IMR-90 (cell line): ENCODE results near the gene SYTL4. TPM values are rescaled to one million over a fixed set of nuclear protein-coding genes. Genes with fewer than 3 reads are reported as not detected.

Source experiments
- ATAC-seq: fragments of 200-7000 bp; cut with Tn5 transposase; 2 replicates; pipeline ENCODE4 v1.9.1; 2020; ENCODE audit warnings: low read depth, mild to moderate bottlenecking, moderate library complexity
- BruUV-seq: library from RNA; stranded (reverse); fragments of 400-500 nt; replicated peaks from 2 replicates; lab custom pipeline; 2021; lab: Mats Ljungman, UMichigan
- CTCF ChIA-PET: fragments of 300-600 bp; formaldehyde crosslinking; extraction: SDS; loops from one replicate; lab custom pipeline; 2021; ENCODE audit warnings: antibody characterized with exemption; lab: Yijun Ruan, JAX
- POLR2A ChIA-PET: fragments of 300-600 bp; sonication (Branson Sonifier 250); formaldehyde crosslinking; loops from one replicate; lab custom pipeline; 2022; ENCODE audit warnings: antibody characterized with exemption; ENCODE audit not compliant: unreplicated experiment; lab: Charles Lee
- DNase-seq: peaks from one replicate; pipeline ENCODE4 v3.0.0; 2013
- H2AFZ ChIP-seq: replicated peaks from 2 replicates; pipeline ENCODE3; 2013; ENCODE audit warnings: low read length, mild to moderate bottlenecking; ENCODE audit not compliant: poor library complexity
- H2AK5ac ChIP-seq: 2 replicates; pipeline ENCODE4 v1.6.1; 2013; ENCODE audit warnings: low read depth, low read length, inconsistent platforms
- H2AK9ac ChIP-seq: replicated peaks from 2 replicates; pipeline ENCODE3; 2013; ENCODE audit warnings: mild to moderate bottlenecking, low read depth, low read length, moderate library complexity; ENCODE audit not compliant: poor library complexity
- H2BK120ac ChIP-seq: 2 replicates; pipeline ENCODE4 v1.6.1; 2013; ENCODE audit warnings: low read depth, low read length, inconsistent platforms
- H2BK15ac ChIP-seq: 3 replicates; pipeline ENCODE4 v1.6.1; 2013; ENCODE audit warnings: low read depth, low read length, inconsistent platforms
- H2BK20ac ChIP-seq: 2 replicates; pipeline ENCODE4 v1.6.1; 2013; ENCODE audit warnings: low read depth, mild to moderate bottlenecking, inconsistent platforms, low read length, moderate library complexity
- H2BK5ac ChIP-seq: 2 replicates; pipeline ENCODE4 v1.6.1; 2013; ENCODE audit warnings: mild to moderate bottlenecking, low read depth, low read length, inconsistent platforms; ENCODE audit not compliant: poor library complexity, severe bottlenecking
- H3K14ac ChIP-seq: replicated peaks from 2 replicates; pipeline ENCODE4 v1.6.1; 2013; ENCODE audit warnings: low read depth, low read length, inconsistent platforms
- H3K18ac ChIP-seq: 2 replicates; pipeline ENCODE4 v1.6.1; 2013; ENCODE audit warnings: low read depth, low read length, control low read depth
- H3K23ac ChIP-seq: 2 replicates; pipeline ENCODE4 v1.6.1; 2013; ENCODE audit warnings: low read depth, low read length, inconsistent platforms
- H3K27ac ChIP-seq: 2 replicates; pipeline ENCODE4 v1.5.1; 2013; ENCODE audit warnings: mild to moderate bottlenecking, control low read depth, low read length; ENCODE audit not compliant: insufficient read depth
- H3K27me3 ChIP-seq: 2 replicates; pipeline ENCODE4 v1.6.1; 2013; ENCODE audit warnings: low read length; ENCODE audit not compliant: control insufficient read depth, insufficient read depth
- H3K36me3 ChIP-seq: 2 replicates; pipeline ENCODE4 v1.6.1; 2013; ENCODE audit warnings: low read length, mixed read lengths; ENCODE audit not compliant: control insufficient read depth, insufficient read depth
- H3K4ac ChIP-seq: 2 replicates; pipeline ENCODE4 v1.6.1; 2013; ENCODE audit warnings: low read depth, low read length, inconsistent platforms
- H3K4me1 ChIP-seq: 2 replicates; pipeline ENCODE4 v1.6.1; 2013; ENCODE audit warnings: low read length, mixed read lengths; ENCODE audit not compliant: control insufficient read depth, insufficient read depth
- H3K4me2 ChIP-seq: 2 replicates; pipeline ENCODE4 v1.6.1; 2013; ENCODE audit warnings: low read depth, mild to moderate bottlenecking, control low read depth, low read length, moderate library complexity
- H3K4me3 ChIP-seq: 2 replicates; pipeline ENCODE4 v1.5.1; 2013; ENCODE audit warnings: low read depth, mild to moderate bottlenecking, control low read depth, low read length, moderate library complexity; ENCODE audit not compliant: insufficient read depth
- H3K56ac ChIP-seq: 2 replicates; pipeline ENCODE4 v1.6.1; 2013; ENCODE audit warnings: low read length, inconsistent platforms; ENCODE audit not compliant: insufficient read depth; ENCODE audit errors: extremely low read depth
- H3K79me1 ChIP-seq, 2 experiments: 2 replicates each; pipeline ENCODE4 v1.6.1; 2013; ENCODE audit warnings: low read length in 2 of 2, inconsistent platforms in 1 of 2, low read depth in 1 of 2
- H3K9ac ChIP-seq: 2 replicates; pipeline ENCODE4 v1.6.1; 2013; ENCODE audit warnings: low read depth, low read length, control low read depth
- H3K9me1 ChIP-seq: 2 replicates; pipeline ENCODE4 v1.6.1; 2013; ENCODE audit warnings: low read length, inconsistent platforms; ENCODE audit not compliant: insufficient read depth
- H3K9me3 ChIP-seq: 2 replicates; pipeline ENCODE4 v1.6.1; 2013; ENCODE audit warnings: low read length; ENCODE audit not compliant: control insufficient read depth, insufficient read depth
- H4K20me1 ChIP-seq: 2 replicates; pipeline ENCODE4 v1.6.1; 2013; ENCODE audit warnings: low read length, inconsistent platforms; ENCODE audit not compliant: insufficient read depth
- H4K5ac ChIP-seq: 2 replicates; pipeline ENCODE4 v1.6.1; 2013; ENCODE audit warnings: mild to moderate bottlenecking, low read depth, low read length, control low read depth
- H4K8ac ChIP-seq, 2 experiments: 2 replicates each; pipeline ENCODE4 v1.6.1; 2013; ENCODE audit warnings: low read depth in 2 of 2, low read length in 2 of 2, control low read depth in 1 of 2, inconsistent platforms in 1 of 2
- H4K91ac ChIP-seq: 2 replicates; pipeline ENCODE4 v1.6.1; 2013; ENCODE audit warnings: low read depth, low read length, inconsistent platforms; ENCODE audit not compliant: insufficient read depth
- BHLHE40 ChIP-seq: fragments of 150-350 bp; IDR thresholded peaks from 2 replicates; pipeline ENCODE4 v1.6.1; 2016; ENCODE audit warnings: mild to moderate bottlenecking, low read depth, low read length
- MAFK ChIP-seq: IDR thresholded peaks from 2 replicates; pipeline ENCODE4 v1.6.1; 2012; ENCODE audit warnings: low read depth, low read length, improper control_type of control experiment
- NFE2L2 ChIP-seq: fragments of 150-350 bp; IDR thresholded peaks from 2 replicates; pipeline ENCODE4 v1.6.1; 2016; ENCODE audit warnings: low read depth, mild to moderate bottlenecking, low read length
- POLR2A ChIP-seq: IDR thresholded peaks from 2 replicates; pipeline ENCODE4 v1.6.1; 2012; ENCODE audit warnings: mild to moderate bottlenecking, low read depth, low read length
- RAD21 ChIP-seq: IDR thresholded peaks from 2 replicates; pipeline ENCODE4 v1.6.1; 2012; ENCODE audit warnings: low read length, improper control_type of control experiment
- RCOR1 ChIP-seq: IDR thresholded peaks from 2 replicates; pipeline ENCODE4 v1.6.1; 2012; ENCODE audit warnings: mild to moderate bottlenecking, low read length, improper control_type of control experiment; ENCODE audit not compliant: insufficient replicate concordance
- SMC3 ChIP-seq: fragments of 150-350 bp; IDR thresholded peaks from 2 replicates; pipeline ENCODE4 v1.6.1; 2016; ENCODE audit warnings: low read depth, mild to moderate bottlenecking, antibody characterized with exemption, low read length, moderate library complexity
- dilution Hi-C: fragments of 300-500 bp; cut with HindIII; formaldehyde crosslinking; loops from one replicate; pipeline ENCODE4 v1.14.3; 2018; ENCODE audit warnings: low sequenced_read_pairs; ENCODE audit not compliant: unreplicated experiment
- in situ Hi-C: fragments of 300-500 bp; cut with MboI; formaldehyde crosslinking; loops from 3 replicates; pipeline ENCODE4 v1.14.3; 2019; ENCODE audit warnings: low sequenced_read_pairs, inconsistent platforms, mixed read lengths
- intact Hi-C: fragments of 100-400 bp; cut with micrococcal nuclease; formaldehyde crosslinking; loops from 2 replicates; pipeline ENCODE4 v1.10.0; 2022
- polyA plus RNA-seq, 3 experiments: library from polyadenylated mRNA; depleted of rRNA; stranded (reverse); fragments of >200 nt; gene quantifications; 2 replicates each; pipeline ENCODE4 v1.2.3, GENCODE V29; 2012; ENCODE audit warnings: low replicate concordance in 1 of 3
- total RNA-seq: library from RNA; depleted of rRNA; stranded (reverse); fragments of >200 nt; gene quantifications from 2 replicates; pipeline ENCODE4 v1.2.3, GENCODE V29; 2012
- TF ChIP-seq, protein P1 (sequence below): conservative IDR thresholded peaks from 2 replicates; pipeline ENCODE4 v1.5.1; 2012; ENCODE audit warnings: mild to moderate bottlenecking, low read depth, low read length, improper control_type of control experiment

Gene SYTL4
- total and polyA plus RNA-seq, 2 of the 4 experiments (the other 2 are of a cell fraction), result 2.3 to 2.4 TPM

DNA sequence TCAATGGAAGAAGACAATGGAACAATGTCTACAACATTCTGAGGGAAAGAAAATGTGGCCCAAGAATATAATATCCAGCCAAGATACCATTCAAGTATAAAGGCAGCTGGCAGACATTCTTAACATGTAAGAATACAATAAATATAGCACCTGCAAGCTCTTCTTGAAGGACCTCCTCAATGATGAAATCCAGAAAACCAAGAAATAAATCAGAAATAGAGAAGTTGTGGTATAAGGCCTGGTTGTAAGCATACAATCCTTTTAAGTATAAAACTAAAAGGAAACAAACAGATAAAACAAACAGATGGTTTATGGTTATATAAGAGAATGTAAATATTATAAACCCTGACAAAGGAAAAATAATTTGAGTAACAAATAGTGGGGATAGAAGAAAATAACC, 33.4 kb downstream of the SYTL4 start:
- Histone ChIP-seq H3K9me3 (no peaks in the 10 kb centered on the region), H3K18ac (no peak overlapping the region), H4K5ac (no peak overlapping the region), H3K4me3 (no peak overlapping the region), H4K20me1 (no peaks in the 10 kb centered on the region), H2AFZ (no peak overlapping the region), H2BK20ac (no peak overlapping the region), H4K8ac (no peak overlapping the region), H2BK120ac (no peak overlapping the region), H3K27me3 (peaks cover 2% of the 10 kb centered on the region), H3K4ac (no peak overlapping the region), H3K9me1 (no peaks in the 10 kb centered on the region), H2AK9ac (no peak overlapping the region), H4K91ac (no peak overlapping the region), H3K79me1 (no peaks in the 10 kb centered on the region), H3K9ac (no peak overlapping the region), H3K4me2 (no peak overlapping the region), H3K27ac (no peak overlapping the region), H3K23ac (no peak overlapping the region), H2AK5ac (no peak overlapping the region), H2BK5ac (no peak overlapping the region), H3K56ac (no peak overlapping the region), H3K14ac (no peak overlapping the region), H3K4me1 (no peaks in the 10 kb centered on the region), H2BK15ac (no peak overlapping the region), H3K36me3 (no peaks in the 10 kb centered on the region)
- in situ Hi-C loops (no loop called here), dilution Hi-C loops (no loop called here), intact Hi-C loops (no loop called here)
- DNase-seq (no peak), ATAC-seq (no peak)
- CTCF ChIA-PET, result no interaction called here
- POLR2A ChIA-PET, result no interaction called here
- no peak for TF ChIP-seq MAFK
- no peak for TF ChIP-seq POLR2A
- no peak for TF ChIP-seq BHLHE40
- TF ChIP-seq SMC3, result no peak
- no peak for TF ChIP-seq RCOR1
- no peak for TF ChIP-seq RAD21
- TF ChIP-seq, protein P1, sequence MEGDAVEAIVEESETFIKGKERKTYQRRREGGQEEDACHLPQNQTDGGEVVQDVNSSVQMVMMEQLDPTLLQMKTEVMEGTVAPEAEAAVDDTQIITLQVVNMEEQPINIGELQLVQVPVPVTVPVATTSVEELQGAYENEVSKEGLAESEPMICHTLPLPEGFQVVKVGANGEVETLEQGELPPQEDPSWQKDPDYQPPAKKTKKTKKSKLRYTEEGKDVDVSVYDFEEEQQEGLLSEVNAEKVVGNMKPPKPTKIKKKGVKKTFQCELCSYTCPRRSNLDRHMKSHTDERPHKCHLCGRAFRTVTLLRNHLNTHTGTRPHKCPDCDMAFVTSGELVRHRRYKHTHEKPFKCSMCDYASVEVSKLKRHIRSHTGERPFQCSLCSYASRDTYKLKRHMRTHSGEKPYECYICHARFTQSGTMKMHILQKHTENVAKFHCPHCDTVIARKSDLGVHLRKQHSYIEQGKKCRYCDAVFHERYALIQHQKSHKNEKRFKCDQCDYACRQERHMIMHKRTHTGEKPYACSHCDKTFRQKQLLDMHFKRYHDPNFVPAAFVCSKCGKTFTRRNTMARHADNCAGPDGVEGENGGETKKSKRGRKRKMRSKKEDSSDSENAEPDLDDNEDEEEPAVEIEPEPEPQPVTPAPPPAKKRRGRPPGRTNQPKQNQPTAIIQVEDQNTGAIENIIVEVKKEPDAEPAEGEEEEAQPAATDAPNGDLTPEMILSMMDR, result no peak
- no peak for TF ChIP-seq NFE2L2
- BruUV-seq, result no TSS peak
